ENCODE results near the gene TCIRG1.
A peak's percentile ranks its signal among the peaks of the same experiment; 100 is the strongest.
"Not testable (repeated sequence)": the region's sequence is repeated elsewhere in the genome, so short reads cannot be mapped to it uniquely, and the experiment has no call there.

Gene TCIRG1, protein sequence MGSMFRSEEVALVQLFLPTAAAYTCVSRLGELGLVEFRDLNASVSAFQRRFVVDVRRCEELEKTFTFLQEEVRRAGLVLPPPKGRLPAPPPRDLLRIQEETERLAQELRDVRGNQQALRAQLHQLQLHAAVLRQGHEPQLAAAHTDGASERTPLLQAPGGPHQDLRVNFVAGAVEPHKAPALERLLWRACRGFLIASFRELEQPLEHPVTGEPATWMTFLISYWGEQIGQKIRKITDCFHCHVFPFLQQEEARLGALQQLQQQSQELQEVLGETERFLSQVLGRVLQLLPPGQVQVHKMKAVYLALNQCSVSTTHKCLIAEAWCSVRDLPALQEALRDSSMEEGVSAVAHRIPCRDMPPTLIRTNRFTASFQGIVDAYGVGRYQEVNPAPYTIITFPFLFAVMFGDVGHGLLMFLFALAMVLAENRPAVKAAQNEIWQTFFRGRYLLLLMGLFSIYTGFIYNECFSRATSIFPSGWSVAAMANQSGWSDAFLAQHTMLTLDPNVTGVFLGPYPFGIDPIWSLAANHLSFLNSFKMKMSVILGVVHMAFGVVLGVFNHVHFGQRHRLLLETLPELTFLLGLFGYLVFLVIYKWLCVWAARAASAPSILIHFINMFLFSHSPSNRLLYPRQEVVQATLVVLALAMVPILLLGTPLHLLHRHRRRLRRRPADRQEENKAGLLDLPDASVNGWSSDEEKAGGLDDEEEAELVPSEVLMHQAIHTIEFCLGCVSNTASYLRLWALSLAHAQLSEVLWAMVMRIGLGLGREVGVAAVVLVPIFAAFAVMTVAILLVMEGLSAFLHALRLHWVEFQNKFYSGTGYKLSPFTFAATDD

GRCh38 chr11:68038718-68039525, at the start of gene TCIRG1:
TSS of gene TCIRG1 (plus strand) at chr11:68039025. CDS start at chr11:68041272, 2,247 bp downstream.
- no peak for TF ChIP-seq CTCF (IDR thresholded peaks at IDR 0.05; ENCODE audit: insufficient read depth, low read length, poor library complexity, severe bottlenecking)
- Histone ChIP-seq H3K36me3 (ENCODE audit: control insufficient read depth, insufficient read depth, low read length) (peaks cover 29% of the 10 kb centered on the region), H3K27me3 (replicated peaks; ENCODE audit: control insufficient read depth, insufficient read depth, low read length) (no peaks in the 10 kb centered on the region), H3K4me3 (replicated peaks; ENCODE audit: low read depth, low read length) (peak within 1 kb of the TSS; percentile 80)
- DNase-seq (ENCODE audit: extremely low read depth, insufficient read length), result peak; percentile 86

DNA sequence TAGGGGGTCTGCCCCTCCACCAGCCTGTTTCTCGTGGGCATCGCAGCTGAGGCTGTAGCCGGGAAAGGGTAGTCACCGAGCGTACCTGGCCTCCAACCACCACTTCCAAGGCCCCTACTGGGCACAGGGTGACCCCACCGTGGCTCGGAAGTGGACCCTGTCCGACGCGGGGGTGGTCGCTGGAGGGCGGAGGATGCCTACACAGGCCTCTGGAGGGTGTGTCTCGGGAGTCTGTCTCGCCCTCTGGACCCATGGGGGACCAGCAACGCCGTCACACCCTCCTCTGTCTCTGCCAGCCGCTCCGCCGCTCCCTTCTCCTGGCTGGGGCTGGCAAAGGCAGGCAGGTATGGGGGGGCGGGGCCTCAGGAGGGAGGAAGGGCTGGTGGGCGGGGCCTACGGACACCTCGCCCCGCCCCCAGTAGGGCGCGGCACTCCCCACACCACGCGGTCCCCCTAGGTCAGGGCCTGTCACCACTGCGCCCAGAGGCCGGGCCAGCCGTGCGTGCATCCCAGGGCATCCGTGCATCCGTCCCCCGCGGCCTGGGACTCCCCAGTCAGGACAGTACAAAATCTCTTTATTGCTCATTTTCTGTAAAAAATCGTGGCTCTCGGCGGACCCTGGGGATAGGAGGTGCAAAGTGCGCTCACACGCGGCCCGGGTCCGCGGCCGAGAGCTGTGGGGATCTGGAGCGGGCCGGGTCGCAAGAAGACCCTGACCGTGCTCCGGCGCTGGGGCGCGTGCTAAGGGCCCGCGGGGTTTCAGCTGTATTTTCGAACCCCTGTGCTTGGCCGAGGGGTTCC, 48.1 kb upstream of the TCIRG1 start:
- H3K4me3 ChIP-seq (replicated peaks; ENCODE audit: low read depth, low read length); H3K27me3 ChIP-seq (replicated peaks; ENCODE audit: control insufficient read depth, insufficient read depth, low read length); DNase-seq (ENCODE audit: extremely low read depth, insufficient read length); H3K36me3 ChIP-seq (ENCODE audit: control insufficient read depth, insufficient read depth, low read length): not testable (repeated sequence)

DNA sequence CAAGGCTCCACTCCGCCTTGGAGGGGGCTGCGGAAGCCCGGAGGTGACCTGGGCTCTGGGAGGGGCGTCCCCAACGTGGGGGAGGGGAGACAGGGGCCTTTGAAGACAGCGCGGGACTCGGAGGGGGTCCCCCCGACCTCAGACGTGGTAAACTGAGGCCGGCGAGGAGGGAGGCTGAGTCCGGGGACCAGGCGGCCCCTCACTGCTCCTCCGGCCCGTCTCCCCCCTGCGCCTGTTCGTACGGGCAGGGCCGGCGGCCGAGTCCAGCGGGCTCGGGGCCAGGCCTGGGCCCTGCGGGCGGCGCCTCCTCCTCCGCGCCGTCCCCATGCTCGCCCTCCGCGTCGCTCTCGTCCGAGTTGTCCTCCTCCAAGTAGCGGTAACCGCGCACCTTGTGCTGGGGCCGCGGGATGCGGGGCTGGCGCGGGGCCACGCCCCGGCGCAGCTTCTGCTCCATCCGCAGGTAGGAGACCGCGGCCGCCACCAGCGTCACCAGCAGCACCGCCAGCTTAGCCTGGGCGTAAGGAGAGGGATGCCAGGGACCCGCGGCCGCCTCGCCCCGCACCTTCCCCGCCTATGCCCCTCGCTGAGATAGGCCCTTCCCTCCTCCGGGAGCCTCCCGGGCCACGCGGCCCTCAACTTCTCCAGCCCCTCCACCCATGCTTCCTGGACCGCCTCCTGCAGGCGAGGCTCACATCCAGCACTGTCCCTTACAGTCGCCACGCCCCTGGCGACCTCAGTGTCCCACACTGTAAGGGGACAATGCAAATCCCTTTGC, 47.3 kb upstream of the TCIRG1 start:
- not testable (repeated sequence) for H3K36me3 ChIP-seq (ENCODE audit: control insufficient read depth, insufficient read depth, low read length); H3K4me3 ChIP-seq (replicated peaks; ENCODE audit: low read depth, low read length); DNase-seq (ENCODE audit: extremely low read depth, insufficient read length); H3K27me3 ChIP-seq (replicated peaks; ENCODE audit: control insufficient read depth, insufficient read depth, low read length)

DNA sequence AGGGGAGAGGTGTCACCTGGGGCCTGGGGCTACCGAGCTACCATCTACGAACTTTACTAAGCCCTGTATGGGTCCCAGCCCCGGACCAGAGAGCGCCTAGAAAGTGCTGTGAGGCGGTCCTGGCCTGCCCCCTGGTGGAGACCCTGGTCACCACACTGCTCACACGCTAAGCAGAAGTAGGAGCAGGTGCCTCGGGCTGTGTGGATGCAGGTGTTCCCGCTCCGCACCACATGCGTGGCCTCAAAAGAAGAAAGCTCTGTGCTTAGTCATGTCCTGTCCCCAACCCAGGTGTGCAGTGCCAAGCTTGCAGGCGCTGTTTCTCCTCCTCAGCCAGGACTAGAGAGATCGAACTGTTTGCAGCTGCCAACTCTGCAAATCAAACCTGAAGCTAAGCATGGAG, 45.0 kb upstream of the TCIRG1 start:
- H3K36me3 ChIP-seq (ENCODE audit: control insufficient read depth, insufficient read depth, low read length), result peaks cover 13% of the 10 kb centered on the region
- TF ChIP-seq CTCF (IDR thresholded peaks at IDR 0.05; ENCODE audit: insufficient read depth, low read length, poor library complexity, severe bottlenecking), result peak; percentile 46
- H3K27me3 ChIP-seq (replicated peaks; ENCODE audit: control insufficient read depth, insufficient read depth, low read length); H3K4me3 ChIP-seq (replicated peaks; ENCODE audit: low read depth, low read length); DNase-seq (ENCODE audit: extremely low read depth, insufficient read length): not testable (repeated sequence)

DNA sequence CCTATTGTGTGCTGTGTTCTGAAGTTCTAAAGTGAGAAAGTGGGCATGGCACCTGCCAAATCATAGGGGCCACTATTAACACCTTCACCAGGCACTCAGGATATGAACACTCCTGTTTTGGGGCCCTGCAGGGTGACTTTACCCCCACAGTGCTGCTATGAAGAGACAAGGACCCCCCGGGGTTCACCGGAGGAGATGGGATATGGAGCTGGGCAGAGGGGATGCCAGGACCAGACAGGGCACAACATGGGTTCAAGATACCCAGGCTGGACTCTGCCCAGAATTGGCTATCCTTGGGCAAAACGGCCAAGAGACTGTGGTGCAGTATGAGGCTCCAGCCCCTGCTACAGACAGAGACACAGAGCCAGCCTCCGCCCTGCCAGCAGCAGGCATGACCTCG, 44.4 kb upstream of the TCIRG1 start:
- not testable (repeated sequence) for DNase-seq (ENCODE audit: extremely low read depth, insufficient read length); H3K4me3 ChIP-seq (replicated peaks; ENCODE audit: low read depth, low read length); H3K27me3 ChIP-seq (replicated peaks; ENCODE audit: control insufficient read depth, insufficient read depth, low read length)
- peaks cover 14% of the 10 kb centered on the region for H3K36me3 ChIP-seq (ENCODE audit: control insufficient read depth, insufficient read depth, low read length)

GRCh38 chr11:67995129-67995528, 43.7 kb upstream of the TCIRG1 start:
- DNase-seq (ENCODE audit: extremely low read depth, insufficient read length); H3K4me3 ChIP-seq (replicated peaks; ENCODE audit: low read depth, low read length); H3K27me3 ChIP-seq (replicated peaks; ENCODE audit: control insufficient read depth, insufficient read depth, low read length): not testable (repeated sequence)
- peaks cover 14% of the 10 kb centered on the region for H3K36me3 ChIP-seq (ENCODE audit: control insufficient read depth, insufficient read depth, low read length)

DNA sequence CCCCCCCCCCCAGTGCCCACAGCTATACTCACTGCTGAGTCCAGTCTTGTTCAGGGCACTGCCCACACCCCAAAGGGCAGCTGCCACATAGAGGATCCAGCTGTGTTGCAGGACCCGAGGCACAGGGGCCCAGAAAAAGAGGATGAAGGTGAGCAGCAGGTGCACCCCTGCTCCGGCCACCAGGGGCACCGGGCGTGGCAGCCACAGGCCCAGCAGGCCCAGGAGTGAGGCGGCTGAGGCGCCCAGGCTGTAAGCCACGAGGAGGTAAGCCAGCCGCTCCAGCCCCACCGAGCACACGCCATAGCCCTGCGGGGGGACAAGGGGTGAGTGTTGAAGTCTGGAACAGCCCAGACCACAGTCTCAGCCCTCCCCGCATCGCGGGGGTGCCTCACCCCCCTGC, 43.2 kb upstream of the TCIRG1 start:
- peaks cover 14% of the 10 kb centered on the region for H3K36me3 ChIP-seq (ENCODE audit: control insufficient read depth, insufficient read depth, low read length)
- not testable (repeated sequence) for DNase-seq (ENCODE audit: extremely low read depth, insufficient read length)

More for the DNA sequence above, 43.2 kb upstream of the TCIRG1 start:
- not testable (repeated sequence) for H3K27me3 ChIP-seq (replicated peaks; ENCODE audit: control insufficient read depth, insufficient read depth, low read length); H3K4me3 ChIP-seq (replicated peaks; ENCODE audit: low read depth, low read length)

Measured in GM06990 (cell line).